Amniotic epithelial cell (primary cell): Measurements from ENCODE around the gene DCLK2.

ENCODE experiments used
- DNase-seq: peaks from one replicate; pipeline ENCODE4 v3.0.0-alpha.2; 2010; ENCODE audit warnings: low read depth

Gene DCLK2

GRCh38 chr4:150069353-150069752 lies 8.9 kb upstream of the DCLK2 start:
- no peak for DNase-seq

- no peak for DNase-seq
Observed at GRCh38 chr4:150070464-150071170, 7.6 kb upstream of the DCLK2 start.

GRCh38 chr4:150072471-150072870 lies 5.8 kb upstream of the DCLK2 start:
- no peak for DNase-seq

GRCh38 chr4:150072906-150073714 lies 5.1 kb upstream of the DCLK2 start:
- DNase-seq: peak; percentile 74

GRCh38 chr4:150074064-150074463 lies 4.2 kb upstream of the DCLK2 start:
- DNase-seq: no peak

- DNase-seq: peak; percentile 51
Observed at GRCh38 chr4:150078579-150079080, 385 bp downstream of the DCLK2 start.

GRCh38 chr4:150079081-150079581 lies 886 bp downstream of the DCLK2 start:
- peak; percentile 21 for DNase-seq

- DNase-seq: no peak
Observed at GRCh38 chr4:150080337-150080736, 2.1 kb downstream of the DCLK2 start.

- no peak for DNase-seq
Observed at GRCh38 chr4:150080875-150081274, 2.6 kb downstream of the DCLK2 start.

- DNase-seq: no peak
Observed at GRCh38 chr4:150082241-150082640, 4.0 kb downstream of the DCLK2 start.

GRCh38 chr4:150087006-150087405 lies 8.8 kb downstream of the DCLK2 start:
- no peak for DNase-seq

- DNase-seq: no peak
Observed at GRCh38 chr4:150089732-150090131, 11.5 kb downstream of the DCLK2 start.

- no peak for DNase-seq
Observed at GRCh38 chr4:150090836-150091235, 12.6 kb downstream of the DCLK2 start.

GRCh38 chr4:150094676-150095075 lies 16.4 kb downstream of the DCLK2 start:
- no peak for DNase-seq

GRCh38 chr4:150096625-150097024 lies 18.4 kb downstream of the DCLK2 start:
- no peak for DNase-seq

- DNase-seq: peak; percentile 40
Observed at GRCh38 chr4:150098214-150098613, 20.0 kb downstream of the DCLK2 start.

- DNase-seq: peak; percentile 10
Observed at GRCh38 chr4:150104404-150105027, 26.3 kb downstream of the DCLK2 start.

- DNase-seq: no peak
Observed at GRCh38 chr4:150106886-150107285, 28.6 kb downstream of the DCLK2 start.

- no peak for DNase-seq
Observed at GRCh38 chr4:150108691-150109090, 30.4 kb downstream of the DCLK2 start.

- DNase-seq: no peak
Observed at GRCh38 chr4:150114641-150115040, 36.4 kb downstream of the DCLK2 start.

- no peak for DNase-seq
Observed at GRCh38 chr4:150115851-150116250, 37.6 kb downstream of the DCLK2 start.

GRCh38 chr4:150116506-150116905 lies 38.3 kb downstream of the DCLK2 start:
- no peak for DNase-seq

GRCh38 chr4:150117094-150117493 lies 38.8 kb downstream of the DCLK2 start:
- peak; percentile 46 for DNase-seq
